K562 (cell line): Measurements from ENCODE around the gene RUNX1. TPM values are rescaled to one million over a fixed set of nuclear protein-coding genes. Genes with fewer than 3 reads are reported as not detected.

Experiments
- CBFA2T2 ChIP-seq: fragments of 450-650 bp; conservative IDR thresholded peaks from 2 replicates; pipeline ENCODE4 v1.6.1; 2017; ENCODE audit warnings: mild to moderate bottlenecking
- HNRNPH1 ChIP-seq: fragments of 200-400 bp; formaldehyde crosslinking; optimal IDR thresholded peaks from 2 replicates; pipeline ENCODE3; 2017; ENCODE audit warnings: low read depth, mild to moderate bottlenecking, low read length, moderate library complexity
- KDM2B ChIP-seq: fragments of 250-450 bp; sonication (Bioruptor Pico); IDR thresholded peaks from 2 replicates; pipeline ENCODE4 v1.8.0; 2021; ENCODE audit warnings: mild to moderate bottlenecking, moderate library complexity
- ZNF347 ChIP-seq: fragments of 450-650 bp; formaldehyde crosslinking; IDR thresholded peaks from 2 replicates; pipeline ENCODE4 v1.4.0; 2020; ENCODE audit warnings: low read depth, mild to moderate bottlenecking, moderate library complexity
- polyA plus RNA-seq, 8 experiments: library from polyadenylated mRNA; depleted of rRNA in 4 of 8; stranded (reverse) in 5 of 8; unstranded in 3 of 8; fragments of >200 nt; fragmentation: Nextera tagmentation in 2 of 8; fragmentation: Illumina TruSeq in 1 of 8; extraction: Ambion mirVana in 2 of 8; extraction: Trizol in 1 of 8; gene quantifications; 2 replicates each; pipeline versions ENCODE4 v1.2.1 to v1.2.3, GENCODE V29; 2011 to 2014; ENCODE audit warnings: inconsistent platforms in 1 of 8, missing spikeins in 1 of 8
- total RNA-seq, 7 experiments: library from RNA; depleted of rRNA in 6 of 7; stranded (reverse); fragments of >200 nt in 6 of 7; fragmentation: Illumina TruSeq in 2 of 7; extraction: Trizol in 2 of 7; gene quantifications; 2 replicates each; pipeline versions ENCODE4 v1.2.1 to v1.2.3, GENCODE V29; 2011 to 2021; ENCODE audit warnings: low replicate concordance in 1 of 7
- TF ChIP-seq, protein P1 (sequence below), 2 experiments: fragments of 450-650 bp in 1 of 2; sonication (generic) in 1 of 2; formaldehyde crosslinking in 1 of 2; IDR thresholded peaks; 2 replicates each; pipeline versions ENCODE4 v1.7.1 to v1.9.0; 2016 to 2022; ENCODE audit warnings: inconsistent platforms in 1 of 2, mild to moderate bottlenecking in 1 of 2, missing genetic modification reagents in 1 of 2
- TF ChIP-seq, protein P2 (sequence below): fragments of 250-450 bp; sonication (Bioruptor Pico); IDR thresholded peaks from 2 replicates; pipeline ENCODE4 v1.4.0; 2020; ENCODE audit warnings: borderline replicate concordance
- TF ChIP-seq, protein P3 (sequence below): fragments of 450-650 bp; IDR thresholded peaks from 2 replicates; pipeline ENCODE4 v1.6.1; 2014; ENCODE audit warnings: low read depth, mild to moderate bottlenecking, moderate library complexity, borderline replicate concordance
- TF ChIP-seq, protein P4 (sequence below): sonication (generic); formaldehyde crosslinking; IDR thresholded peaks from 2 replicates; pipeline ENCODE4 v1.8.0; 2022; ENCODE audit warnings: missing genetic modification reagents, mild to moderate bottlenecking, moderate library complexity, borderline replicate concordance
- TF ChIP-seq, protein P5 (sequence below): fragments of 450-650 bp; IDR thresholded peaks from 2 replicates; pipeline ENCODE4 v1.6.1; 2017; ENCODE audit warnings: mild to moderate bottlenecking, moderate library complexity

Gene RUNX1
- total and polyA plus RNA-seq, 9 of the 15 experiments (the other 6 are each of a cell fraction or from before 2014, with no cell fraction given) = 2.2 to 68.6 (median 17.8) TPM

DNA sequence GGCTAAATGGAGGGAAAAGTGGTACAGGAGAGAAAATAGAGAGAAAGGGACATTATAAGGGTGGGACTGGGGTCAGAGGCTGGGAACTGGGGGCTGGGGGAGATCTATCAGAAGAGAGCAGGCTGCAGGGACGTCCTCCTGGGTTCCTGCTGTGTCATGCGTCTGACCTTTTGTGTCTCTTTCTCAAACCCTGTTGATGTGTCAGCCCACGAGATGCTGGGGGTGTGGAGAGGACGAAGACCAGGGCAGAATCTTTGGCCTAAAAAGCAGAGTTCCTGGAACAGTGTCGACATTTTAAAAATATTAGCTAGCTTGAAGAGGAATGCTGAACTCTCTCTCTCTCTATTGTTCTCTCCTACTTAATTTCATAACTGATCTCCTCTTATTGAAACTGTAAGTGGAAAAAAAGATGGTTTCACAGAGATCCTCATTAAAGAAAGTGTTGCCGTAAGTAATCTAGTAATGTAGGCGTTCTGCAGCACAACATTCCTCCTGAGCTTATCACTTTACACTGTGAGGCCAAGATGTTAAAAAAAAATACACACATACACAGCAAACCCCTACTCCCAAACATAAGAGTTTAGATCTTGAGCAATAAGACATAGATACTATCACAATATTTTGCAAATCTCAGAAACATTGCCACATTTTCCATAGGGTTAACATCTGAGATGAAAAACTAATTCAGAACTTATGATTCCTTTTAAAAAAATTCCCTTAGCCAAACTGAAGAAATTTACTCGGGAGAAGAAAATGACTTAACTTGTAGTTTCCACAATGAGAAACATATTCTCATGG lies 52.6 kb downstream of the RUNX1 start (continued):
- TF ChIP-seq, protein P1, sequence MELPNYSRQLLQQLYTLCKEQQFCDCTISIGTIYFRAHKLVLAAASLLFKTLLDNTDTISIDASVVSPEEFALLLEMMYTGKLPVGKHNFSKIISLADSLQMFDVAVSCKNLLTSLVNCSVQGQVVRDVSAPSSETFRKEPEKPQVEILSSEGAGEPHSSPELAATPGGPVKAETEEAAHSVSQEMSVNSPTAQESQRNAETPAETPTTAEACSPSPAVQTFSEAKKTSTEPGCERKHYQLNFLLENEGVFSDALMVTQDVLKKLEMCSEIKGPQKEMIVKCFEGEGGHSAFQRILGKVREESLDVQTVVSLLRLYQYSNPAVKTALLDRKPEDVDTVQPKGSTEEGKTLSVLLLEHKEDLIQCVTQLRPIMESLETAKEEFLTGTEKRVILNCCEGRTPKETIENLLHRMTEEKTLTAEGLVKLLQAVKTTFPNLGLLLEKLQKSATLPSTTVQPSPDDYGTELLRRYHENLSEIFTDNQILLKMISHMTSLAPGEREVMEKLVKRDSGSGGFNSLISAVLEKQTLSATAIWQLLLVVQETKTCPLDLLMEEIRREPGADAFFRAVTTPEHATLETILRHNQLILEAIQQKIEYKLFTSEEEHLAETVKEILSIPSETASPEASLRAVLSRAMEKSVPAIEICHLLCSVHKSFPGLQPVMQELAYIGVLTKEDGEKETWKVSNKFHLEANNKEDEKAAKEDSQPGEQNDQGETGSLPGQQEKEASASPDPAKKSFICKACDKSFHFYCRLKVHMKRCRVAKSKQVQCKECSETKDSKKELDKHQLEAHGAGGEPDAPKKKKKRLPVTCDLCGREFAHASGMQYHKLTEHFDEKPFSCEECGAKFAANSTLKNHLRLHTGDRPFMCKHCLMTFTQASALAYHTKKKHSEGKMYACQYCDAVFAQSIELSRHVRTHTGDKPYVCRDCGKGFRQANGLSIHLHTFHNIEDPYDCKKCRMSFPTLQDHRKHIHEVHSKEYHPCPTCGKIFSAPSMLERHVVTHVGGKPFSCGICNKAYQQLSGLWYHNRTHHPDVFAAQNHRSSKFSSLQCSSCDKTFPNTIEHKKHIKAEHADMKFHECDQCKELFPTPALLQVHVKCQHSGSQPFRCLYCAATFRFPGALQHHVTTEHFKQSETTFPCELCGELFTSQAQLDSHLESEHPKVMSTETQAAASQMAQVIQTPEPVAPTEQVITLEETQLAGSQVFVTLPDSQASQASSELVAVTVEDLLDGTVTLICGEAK (IDR thresholded peaks at IDR 0.05) = no peak
- TF ChIP-seq, protein P1 (CRISPR knock-in tag; IDR thresholded peaks at IDR 0.05) = no peak
- no peak for TF ChIP-seq HNRNPH1
- TF ChIP-seq, protein P2, sequence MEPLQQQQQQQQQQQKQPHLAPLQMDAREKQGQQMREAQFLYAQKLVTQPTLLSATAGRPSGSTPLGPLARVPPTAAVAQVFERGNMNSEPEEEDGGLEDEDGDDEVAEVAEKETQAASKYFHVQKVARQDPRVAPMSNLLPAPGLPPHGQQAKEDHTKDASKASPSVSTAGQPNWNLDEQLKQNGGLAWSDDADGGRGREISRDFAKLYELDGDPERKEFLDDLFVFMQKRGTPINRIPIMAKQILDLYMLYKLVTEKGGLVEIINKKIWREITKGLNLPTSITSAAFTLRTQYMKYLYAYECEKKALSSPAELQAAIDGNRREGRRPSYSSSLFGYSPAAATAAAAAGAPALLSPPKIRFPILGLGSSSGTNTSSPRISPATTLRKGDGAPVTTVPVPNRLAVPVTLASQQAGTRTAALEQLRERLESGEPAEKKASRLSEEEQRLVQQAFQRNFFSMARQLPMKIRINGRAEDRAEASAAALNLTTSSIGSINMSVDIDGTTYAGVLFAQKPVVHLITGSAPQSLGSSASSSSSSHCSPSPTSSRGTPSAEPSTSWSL (CRISPR knock-in tag) = no peak
- TF ChIP-seq, protein P3, sequence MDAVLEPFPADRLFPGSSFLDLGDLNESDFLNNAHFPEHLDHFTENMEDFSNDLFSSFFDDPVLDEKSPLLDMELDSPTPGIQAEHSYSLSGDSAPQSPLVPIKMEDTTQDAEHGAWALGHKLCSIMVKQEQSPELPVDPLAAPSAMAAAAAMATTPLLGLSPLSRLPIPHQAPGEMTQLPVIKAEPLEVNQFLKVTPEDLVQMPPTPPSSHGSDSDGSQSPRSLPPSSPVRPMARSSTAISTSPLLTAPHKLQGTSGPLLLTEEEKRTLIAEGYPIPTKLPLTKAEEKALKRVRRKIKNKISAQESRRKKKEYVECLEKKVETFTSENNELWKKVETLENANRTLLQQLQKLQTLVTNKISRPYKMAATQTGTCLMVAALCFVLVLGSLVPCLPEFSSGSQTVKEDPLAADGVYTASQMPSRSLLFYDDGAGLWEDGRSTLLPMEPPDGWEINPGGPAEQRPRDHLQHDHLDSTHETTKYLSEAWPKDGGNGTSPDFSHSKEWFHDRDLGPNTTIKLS = no peak
- no peak for TF ChIP-seq KDM2B
- no peak for TF ChIP-seq ZNF347 (CRISPR knock-in tag)
- TF ChIP-seq, protein P4, sequence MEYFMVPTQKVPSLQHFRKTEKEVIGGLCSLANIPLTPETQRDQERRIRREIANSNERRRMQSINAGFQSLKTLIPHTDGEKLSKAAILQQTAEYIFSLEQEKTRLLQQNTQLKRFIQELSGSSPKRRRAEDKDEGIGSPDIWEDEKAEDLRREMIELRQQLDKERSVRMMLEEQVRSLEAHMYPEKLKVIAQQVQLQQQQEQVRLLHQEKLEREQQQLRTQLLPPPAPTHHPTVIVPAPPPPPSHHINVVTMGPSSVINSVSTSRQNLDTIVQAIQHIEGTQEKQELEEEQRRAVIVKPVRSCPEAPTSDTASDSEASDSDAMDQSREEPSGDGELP (CRISPR knock-in tag) = no peak
- TF ChIP-seq, protein P5, sequence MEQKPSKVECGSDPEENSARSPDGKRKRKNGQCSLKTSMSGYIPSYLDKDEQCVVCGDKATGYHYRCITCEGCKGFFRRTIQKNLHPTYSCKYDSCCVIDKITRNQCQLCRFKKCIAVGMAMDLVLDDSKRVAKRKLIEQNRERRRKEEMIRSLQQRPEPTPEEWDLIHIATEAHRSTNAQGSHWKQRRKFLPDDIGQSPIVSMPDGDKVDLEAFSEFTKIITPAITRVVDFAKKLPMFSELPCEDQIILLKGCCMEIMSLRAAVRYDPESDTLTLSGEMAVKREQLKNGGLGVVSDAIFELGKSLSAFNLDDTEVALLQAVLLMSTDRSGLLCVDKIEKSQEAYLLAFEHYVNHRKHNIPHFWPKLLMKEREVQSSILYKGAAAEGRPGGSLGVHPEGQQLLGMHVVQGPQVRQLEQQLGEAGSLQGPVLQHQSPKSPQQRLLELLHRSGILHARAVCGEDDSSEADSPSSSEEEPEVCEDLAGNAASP = no peak
- peak; percentile 63 for TF ChIP-seq CBFA2T2
